HG03139 (cell line): ENCODE data around the gene FRMD8.
"Not testable (repeated sequence)": the region's sequence is repeated elsewhere in the genome, so short reads cannot be mapped to it uniquely, and the experiment has no call there.

Experiments used
- ATAC-seq: cut with Tn5 transposase; IDR thresholded peaks from one replicate; pipeline ENCODE4 v1.9.1; 2021; ENCODE audit not compliant: unreplicated experiment

The FRMD8 gene

DNA sequence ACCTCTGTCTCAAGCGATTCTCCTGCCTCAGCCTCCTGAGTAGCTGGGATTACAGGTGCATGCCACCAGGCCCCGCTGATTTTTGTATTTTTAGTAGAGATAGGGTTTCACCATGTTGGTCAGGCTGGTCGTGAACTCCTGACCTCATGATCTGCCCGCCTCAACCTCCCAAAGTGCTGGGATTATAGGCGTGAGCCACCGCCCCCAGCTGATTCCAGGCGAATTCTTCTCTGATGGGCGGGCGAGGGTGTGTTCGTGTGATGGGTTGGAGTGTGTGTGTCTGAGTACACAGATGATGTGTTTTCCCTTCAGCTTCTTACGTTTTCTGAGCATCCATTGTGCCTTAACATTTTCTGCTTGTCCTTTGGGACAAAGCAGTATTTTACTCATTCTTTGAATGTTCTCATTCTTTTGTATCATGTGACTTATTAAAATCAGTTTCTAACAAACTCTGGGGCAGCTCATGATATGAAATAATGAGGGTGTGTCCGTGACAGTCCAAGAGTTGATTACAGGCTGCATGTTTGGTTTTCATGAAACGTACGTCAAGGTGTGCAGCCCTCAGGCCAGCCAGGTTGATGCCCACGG, 26.7 kb downstream of the FRMD8 start:
- ATAC-seq: not testable (repeated sequence)

DNA sequence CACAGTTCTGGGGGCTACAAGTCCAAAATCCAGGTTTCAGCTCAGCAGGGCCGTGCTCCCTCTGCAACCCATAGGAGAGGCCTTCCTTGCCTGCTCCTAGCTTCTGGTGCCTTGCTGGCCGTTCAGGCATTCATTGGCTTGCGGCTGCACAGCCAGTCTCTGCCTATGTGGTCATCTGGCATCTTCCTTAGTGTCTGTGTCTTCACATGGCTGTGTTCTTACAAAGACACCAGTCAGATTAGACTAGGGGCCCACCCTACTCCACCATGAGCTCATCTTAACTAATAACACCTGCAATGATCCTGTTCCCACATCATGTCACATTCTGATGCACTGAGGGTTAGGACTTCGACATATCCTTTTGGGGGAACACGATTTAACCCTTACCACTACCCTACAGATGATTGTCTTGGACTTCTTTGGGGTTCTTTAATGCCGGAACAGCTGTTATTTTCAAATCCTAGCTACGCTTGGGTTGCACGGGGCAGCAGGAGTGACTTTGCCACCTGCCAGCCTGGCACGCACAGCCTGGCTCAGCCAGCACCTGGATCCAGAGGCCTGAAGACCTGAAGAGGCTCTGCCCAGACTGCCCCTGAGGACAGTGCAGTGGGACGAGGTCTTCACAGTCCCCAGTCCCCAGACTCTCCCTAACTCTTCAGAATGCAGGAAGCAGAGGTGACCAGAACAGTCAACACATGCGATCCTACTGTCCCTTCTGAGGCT, 28.5 kb downstream of the FRMD8 start:
- no peak for ATAC-seq

DNA sequence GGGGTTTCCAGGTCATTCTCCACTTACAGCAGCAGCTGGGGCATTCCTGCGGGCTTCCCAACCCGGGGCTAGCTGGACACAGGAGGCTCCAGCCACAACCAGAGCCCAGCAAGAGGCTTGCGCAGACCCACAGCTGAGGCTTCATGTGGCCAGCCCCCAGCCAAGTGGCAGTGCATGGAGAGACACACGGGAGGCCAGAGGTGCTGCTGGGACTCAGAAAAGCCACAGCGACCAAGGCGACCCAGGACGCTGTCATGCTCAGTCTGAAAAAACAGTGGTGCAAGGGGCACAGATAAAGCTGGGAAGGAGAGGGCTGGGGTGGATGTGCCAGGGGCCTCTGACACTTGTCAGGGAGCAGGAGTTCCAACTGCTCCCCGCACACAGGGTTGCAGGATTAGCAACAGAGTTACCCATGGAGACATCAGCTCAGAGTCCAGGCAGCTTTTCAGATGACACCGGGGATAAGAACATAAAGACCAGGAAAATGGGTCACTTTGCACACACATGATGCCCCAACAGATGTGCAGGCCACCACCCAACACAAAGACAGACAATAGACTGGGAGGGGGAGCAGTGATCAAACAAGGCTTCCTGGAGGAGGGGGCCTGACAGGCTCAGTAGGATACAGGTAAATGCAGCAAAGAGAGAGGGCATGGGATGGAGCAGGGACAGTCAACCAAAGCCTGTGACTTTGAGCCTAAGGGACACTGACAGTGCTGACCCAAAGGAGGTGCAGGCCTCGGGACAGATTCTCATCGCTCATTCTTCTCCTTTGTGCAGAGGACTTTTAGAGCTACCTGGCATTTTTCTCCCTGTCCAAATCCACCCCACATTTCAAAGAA, 29.3 kb downstream of the FRMD8 start:
- no peak for ATAC-seq

DNA sequence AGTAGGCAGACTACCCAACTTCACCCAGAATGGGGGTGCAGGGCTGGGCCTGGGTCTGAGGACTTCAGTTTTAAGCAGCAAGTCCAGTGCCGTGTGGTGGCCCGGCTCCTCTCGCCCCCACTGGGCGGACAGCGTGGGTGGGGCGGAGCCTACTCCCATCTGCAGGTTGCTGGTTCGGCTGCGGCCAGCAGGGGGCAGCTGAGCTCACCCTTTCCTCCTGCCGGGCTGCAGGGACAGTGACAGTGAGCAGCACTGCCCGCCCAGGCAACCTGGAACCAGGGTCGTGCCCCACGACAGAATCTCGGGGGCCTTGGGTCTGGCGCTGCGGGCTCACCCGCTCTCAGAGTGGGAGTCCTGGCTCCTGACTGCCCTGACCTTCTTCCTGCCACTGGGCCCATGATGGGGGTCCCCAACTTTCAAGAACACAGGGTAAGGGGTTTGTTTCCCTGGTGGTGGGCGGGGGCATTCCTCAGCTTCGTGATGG, 29.9 kb downstream of the FRMD8 start:
- ATAC-seq: peak; percentile 36

DNA sequence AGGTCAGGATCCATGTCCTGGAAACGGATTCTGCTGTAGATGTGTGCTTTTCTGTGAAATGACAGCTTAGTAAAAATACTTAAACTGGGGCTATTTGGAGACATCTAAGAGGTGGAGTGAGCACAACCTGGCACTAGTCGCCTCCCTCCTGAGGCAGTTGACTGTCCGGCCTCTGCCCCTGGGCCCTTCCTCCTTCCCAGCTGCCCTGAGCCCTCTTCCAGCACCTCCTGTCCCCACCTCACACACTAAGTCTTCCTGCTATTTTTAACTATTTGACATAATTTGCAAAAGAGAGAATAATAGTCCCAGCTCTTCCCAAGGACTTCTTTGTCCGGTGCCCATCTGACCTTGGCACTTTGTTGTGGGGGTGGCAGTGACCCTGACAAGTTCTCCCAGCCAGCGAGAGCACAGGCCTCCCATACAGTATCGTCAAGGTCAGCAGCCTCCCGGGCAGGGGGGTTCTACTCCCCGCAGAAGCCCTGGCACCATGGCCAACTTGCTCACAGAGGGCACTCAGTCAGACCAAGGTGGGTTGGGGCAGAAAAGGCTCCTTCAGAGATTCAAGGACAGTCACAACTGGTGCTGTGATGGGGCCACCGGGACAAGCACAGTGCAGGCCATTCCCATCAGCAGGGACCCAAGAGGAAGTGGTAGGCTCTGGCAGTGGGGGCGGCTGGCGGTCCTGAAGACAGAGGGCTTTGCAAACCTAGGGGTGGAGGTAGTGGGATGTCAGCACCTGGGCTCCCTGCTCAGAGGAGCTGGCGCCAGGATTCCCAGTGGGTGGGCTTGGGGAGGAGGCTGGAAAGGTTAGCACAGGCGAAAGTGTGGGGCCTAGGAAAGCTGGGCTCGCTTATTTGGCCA, 30.6 kb downstream of the FRMD8 start:
- no peak for ATAC-seq

DNA sequence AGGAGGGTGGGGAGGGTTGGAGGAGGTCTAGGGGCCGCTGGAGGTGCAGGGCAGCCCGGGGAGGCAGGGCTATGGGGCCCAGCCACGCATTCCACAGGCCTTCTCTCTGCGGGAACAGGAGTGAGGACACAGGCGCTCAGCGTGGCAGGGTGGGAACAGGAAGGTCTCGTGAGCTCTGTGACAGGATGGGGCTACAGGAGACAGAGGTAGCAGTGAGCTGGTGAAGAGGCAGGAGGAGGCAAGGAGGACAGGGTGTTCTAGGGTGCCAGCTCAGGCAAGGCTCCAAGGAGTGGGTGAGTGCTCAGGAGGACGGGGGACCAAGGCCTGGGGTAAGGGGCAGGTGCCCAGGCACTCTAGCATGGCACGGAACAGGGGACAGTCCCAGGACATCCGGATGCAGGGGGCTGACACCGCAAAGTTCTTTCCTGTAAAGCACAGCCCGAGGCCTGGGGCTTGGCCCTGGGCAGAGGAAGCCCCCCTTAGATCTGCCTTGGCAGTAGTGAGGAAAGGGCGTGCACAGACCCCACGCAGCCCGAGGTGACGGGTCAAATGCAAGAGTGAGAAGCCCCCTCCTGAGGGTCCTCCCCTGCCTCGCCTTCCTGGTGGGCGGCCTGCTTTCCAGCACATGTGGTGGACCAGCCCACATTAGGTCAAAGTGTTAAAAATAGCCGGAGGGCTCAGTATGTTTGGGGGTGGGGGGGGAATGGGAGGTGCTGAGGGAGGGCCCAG, 31.4 kb downstream of the FRMD8 start:
- no peak for ATAC-seq

DNA sequence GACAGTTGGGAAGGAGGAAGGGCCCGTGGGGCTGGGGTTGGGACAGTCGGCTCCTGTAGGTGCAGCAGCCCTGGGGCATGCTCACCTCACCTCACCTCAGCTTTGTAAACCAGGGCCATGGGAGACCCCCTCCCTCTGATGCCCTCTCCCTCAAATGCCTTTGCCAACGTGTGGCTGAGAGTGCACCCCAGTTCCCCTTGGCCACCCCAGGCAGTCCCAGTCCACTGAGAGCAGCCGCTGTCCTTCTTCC, 31.9 kb downstream of the FRMD8 start:
- ATAC-seq: no peak

DNA sequence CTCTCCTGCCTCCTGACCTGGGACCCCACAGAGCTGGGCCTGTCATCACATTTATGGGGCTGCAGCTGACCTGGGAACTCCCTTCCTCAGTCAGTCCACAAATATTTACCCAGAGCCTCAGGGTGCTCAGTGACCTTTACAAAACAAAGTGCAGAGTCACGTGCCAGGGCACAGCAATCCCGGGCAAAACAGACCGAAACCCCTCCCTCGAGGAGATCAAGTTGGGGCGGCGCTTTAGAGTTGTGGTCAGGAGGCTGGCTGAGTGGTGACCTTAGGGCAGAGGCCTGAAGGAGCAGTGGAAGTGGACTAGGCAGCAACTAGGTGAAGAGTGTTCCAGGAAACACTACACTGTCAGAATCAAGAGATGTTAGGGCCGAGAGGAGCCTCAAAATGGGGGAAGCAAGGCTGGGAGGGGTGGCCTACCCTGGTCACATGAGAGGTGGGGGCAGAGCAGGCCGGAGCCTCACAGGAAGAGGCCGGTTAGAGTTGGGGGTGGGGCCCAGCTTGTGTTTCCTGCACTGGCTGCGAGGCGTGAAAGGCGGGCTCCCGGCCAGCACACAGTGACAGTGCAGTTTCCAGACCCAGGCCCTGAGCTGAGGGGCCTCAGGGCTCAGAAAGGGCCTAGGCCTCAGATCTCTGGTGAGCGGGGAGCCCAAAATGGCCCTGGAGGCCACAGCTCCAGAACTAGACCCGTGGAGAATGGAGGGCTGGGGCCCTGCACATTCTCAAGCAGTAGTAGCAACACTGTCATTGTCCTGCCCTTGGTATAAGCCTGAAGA, 32.4 kb downstream of the FRMD8 start:
- ATAC-seq: peak; percentile 25

DNA sequence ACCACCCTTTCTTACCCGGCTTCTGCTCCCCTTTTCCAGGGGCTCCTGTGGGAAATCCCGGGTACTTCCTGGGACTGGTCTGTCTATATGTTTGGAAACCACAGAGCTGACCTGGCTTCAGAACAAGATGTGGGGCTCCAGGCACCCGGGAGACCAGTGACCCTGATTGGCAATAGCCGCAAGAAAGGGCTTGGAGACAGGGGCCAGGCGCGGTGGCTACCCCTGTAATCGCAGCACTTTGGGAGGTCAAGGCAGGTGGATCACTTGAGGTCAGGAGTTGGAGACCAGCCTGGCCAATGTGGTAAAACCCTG, 33.0 kb downstream of the FRMD8 start:
- no peak for ATAC-seq

DNA sequence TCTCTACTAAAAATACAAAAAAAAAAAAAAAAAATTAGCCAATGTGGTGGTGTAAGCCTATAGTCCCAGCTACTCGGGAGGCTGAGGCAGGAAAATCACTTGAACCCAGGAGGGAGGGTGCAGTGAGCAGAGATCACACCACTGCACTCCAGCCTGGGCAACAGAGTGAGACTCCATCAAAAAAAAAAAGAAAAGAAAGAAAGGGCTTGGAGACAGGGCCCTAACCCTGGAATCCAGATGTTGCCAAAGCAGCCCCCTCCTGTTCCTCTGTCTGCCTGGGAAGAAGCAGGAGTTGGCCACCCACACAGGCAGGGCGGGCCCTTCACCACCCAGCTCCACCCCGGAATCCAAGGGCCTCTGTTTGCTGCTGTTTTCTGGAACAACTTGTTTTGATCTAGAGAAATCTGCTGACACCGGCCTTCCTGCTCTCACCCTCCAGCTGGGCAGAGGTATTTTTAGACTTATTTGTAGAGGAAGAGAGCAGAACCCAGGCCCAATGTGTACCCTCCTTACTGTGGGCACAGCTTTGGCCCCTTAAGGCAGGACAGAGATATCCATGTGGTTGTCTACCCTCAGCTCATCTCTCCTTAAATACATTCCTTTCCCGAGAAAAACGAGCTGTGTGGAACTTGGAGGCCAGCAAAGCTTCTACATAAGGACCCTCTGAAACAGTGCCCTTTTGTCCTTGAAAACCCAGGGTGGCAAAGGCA, 33.5 kb downstream of the FRMD8 start:
- no peak for ATAC-seq

DNA sequence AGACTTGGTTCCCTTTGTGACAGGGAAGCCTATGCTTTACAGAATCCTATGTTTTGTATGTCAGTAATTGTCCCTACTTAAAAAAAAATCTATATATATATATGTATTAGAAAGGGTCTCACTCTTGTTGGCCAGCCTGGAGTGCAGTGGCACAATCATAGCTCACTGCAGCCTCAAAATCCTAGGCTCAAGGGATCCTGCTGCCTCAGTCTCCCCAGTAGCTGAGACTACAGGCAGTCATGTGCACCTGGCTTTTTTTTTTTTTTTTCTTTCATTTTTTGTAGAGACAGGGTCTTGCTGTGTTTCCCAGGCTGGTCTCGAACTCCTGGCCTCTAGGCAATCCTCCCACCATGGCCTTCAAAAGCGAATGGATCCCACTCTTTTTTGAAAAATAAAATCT, 34.1 kb downstream of the FRMD8 start:
- ATAC-seq: no peak

DNA sequence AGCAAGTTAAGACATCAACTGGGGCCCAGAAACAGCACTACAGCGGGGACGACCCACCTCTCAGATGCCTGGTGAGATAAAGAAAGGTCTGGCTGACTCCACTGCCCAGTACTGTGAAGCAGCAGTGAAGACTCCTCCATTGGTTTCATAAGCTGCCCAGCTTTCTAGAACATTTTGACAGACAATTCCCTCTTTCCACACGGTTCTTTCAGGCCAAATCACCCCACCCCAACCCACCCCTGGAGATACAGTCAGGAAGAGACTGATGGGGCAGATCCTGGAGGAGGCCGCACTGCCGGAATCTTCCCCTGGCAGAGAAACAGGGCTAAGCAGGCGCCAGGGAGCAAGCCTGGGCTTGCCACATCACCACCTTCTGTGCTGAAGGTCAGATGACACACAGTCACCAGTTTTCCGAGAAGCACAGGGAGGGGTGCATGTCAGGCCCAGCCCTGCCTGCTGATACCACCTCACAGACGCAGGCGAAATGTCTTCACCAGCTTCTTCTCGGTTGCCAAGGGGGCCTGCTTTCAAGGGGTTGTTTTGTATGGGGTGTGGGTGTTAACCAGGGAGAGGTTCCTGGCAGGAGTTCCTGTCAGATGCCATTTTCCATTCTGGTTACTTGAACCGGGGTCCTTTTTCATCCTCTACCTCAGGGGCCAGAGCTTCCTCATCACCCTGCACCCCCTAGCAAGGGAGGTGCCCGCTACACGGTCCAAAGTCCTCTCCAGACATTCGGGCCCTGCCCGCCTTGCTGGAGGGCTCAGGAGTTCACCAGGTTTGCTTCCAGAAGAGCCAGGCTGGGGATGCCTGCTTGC, 34.7 kb downstream of the FRMD8 start:
- ATAC-seq: no peak

DNA sequence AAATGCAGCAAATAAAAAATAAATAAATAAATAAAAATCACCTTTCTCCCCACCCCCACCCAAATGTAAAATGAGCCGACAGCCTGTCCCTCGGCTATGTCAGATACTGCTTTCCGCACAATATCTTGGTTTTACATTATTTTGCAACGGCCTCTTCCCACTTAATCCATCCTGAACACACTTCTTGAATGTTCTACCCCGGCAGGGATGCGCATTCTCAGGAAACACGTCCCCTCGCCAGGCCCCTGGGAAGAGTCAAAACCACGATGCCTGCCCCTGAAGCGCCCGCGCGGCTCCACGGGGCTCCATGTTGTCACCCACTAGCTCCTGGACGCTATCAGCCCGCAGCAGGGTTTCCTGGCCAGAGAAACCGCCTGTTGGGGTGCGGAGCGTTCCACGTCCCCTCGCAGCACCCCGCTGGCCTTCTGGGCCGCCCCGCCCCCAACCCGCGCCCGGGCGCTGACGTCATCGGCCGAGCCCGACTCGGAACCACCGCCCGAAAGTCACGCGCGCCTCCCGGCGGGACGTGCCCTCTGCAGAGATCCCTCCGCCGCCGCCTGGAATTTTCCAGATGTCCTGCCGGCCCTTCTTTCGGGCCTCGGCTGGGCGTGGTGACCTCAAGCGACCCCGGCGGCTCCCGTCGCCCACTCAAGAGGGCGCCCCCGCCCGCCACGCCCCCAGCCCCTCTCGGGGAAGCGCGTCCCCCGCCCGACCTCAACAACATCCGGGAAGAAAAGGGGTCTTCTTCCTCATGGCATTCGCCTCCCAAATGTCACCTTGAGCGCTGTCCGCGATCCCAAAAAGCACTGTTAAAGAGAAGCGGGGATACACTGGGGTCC, 35.6 kb downstream of the FRMD8 start:
- peak; percentile 17 for ATAC-seq

DNA sequence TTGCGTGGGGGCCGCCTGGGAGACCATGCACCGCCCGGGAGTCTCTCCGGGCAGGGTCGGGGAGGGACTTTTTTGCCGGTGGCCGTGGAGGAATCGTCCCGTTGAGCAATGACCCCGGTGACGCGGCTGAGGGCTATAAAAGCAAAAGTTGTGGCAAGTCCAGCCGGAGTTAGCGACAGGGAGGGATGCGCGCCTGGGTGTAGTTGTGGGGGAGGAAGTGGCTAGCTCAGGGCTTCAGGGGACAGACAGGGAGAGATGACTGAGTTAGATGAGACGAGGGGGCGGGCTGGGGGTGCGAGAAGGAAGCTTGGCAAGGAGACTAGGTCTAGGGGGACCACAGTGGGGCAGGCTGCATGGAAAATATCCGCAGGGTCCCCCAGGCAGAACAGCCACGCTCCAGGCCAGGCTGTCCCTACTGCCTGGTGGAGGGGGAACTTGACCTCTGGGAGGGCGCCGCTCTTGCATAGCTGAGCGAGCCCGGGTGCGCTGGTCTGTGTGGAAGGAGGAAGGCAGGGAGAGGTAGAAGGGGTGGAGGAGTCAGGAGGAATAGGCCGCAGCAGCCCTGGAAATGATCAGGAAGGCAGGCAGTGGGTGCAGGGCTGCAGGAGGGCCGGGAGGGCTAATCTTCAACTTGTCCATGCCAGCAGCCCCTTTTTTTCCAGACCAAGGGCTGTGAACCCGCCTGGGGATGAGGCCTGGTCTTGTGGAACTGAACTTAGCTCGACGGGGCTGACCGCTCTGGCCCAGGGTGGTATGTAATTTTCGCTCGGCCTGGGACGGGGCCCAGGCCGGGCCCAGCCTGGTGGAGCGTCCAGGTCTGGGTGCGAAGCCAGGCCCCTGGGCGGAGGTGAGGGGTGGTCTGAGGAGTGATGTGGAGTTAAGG, 36.4 kb downstream of the FRMD8 start, which contains the start of gene NEAT1:
TSS of gene NEAT1 (plus strand) at position 166 of the 883 bp plus-strand sequence.
- ATAC-seq: no peak

DNA sequence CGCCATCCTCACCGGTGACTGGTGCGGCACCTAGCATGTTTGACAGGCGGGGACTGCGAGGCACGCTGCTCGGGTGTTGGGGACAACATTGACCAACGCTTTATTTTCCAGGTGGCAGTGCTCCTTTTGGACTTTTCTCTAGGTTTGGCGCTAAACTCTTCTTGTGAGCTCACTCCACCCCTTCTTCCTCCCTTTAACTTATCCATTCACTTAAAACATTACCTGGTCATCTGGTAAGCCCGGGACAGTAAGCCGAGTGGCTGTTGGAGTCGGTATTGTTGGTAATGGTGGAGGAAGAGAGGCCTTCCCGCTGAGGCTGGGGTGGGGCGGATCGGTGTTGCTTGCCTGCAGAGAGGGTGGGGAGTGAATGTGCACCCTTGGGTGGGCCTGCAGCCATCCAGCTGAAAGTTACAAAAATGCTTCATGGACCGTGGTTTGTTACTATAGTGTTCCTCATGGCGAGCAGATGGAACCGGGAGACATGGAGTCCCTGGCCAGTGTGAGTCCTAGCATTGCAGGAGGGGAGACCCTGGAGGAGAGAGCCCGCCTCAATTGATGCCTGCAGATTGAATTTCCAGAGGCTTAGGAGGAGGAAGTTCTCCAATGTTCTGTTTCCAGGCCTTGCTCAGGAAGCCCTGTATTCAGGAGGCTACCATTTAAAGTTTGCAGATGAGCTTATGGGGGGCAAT, 37.2 kb downstream of the FRMD8 start:
- no peak for ATAC-seq
